ENCODE data around the gene OR7A5.
"Not testable (repeated sequence)": the region's sequence is repeated elsewhere in the genome, so short reads cannot be mapped to it uniquely, and the experiment has no call there.

OR7A5 gene

GRCh38 chr19:14783410-14783998 lies 51.5 kb downstream of the OR7A5 start:
- not testable (repeated sequence) for DNase-seq

- no peak for DNase-seq
These were observed 52.2 kb downstream of the OR7A5 start for GRCh38 chr19:14782626-14783409.

- not testable (repeated sequence) for DNase-seq
These were observed 53.1 kb downstream of the OR7A5 start for GRCh38 chr19:14781713-14782536.

GRCh38 chr19:14780622-14781225 lies 54.3 kb downstream of the OR7A5 start:
- not testable (repeated sequence) for DNase-seq

- no peak for DNase-seq
These were observed 55.8 kb downstream of the OR7A5 start for GRCh38 chr19:14779151-14779550.

- DNase-seq: not testable (repeated sequence)
These were observed 56.7 kb downstream of the OR7A5 start, which contains the start of gene ADGRE2 for GRCh38 chr19:14778110-14778845. TSS of gene ADGRE2 (minus strand) at chr19:14778560. CDS start at chr19:14776756, 1,804 bp downstream.

- DNase-seq: not testable (repeated sequence)
These were observed 57.3 kb downstream of the OR7A5 start for GRCh38 chr19:14777645-14778044.

Measured in stimulated activated CD4-positive, alpha-beta T cell treated with anti-CD3 and anti-CD28 coated beads, Interleukin-15, amount 100 ng/mL, for 24 hours (primary cell).